ENCODE results near the gene SNX32. TPM values are rescaled to one million over a fixed set of nuclear protein-coding genes. Genes with fewer than 3 reads are reported as not detected.

SNX32 gene
- total and polyA plus RNA-seq, 2 donors (not counting 3 experiments of a cell fraction or from before 2014, with no cell fraction given), result 0.19 TPM; not detected in 1

DNA sequence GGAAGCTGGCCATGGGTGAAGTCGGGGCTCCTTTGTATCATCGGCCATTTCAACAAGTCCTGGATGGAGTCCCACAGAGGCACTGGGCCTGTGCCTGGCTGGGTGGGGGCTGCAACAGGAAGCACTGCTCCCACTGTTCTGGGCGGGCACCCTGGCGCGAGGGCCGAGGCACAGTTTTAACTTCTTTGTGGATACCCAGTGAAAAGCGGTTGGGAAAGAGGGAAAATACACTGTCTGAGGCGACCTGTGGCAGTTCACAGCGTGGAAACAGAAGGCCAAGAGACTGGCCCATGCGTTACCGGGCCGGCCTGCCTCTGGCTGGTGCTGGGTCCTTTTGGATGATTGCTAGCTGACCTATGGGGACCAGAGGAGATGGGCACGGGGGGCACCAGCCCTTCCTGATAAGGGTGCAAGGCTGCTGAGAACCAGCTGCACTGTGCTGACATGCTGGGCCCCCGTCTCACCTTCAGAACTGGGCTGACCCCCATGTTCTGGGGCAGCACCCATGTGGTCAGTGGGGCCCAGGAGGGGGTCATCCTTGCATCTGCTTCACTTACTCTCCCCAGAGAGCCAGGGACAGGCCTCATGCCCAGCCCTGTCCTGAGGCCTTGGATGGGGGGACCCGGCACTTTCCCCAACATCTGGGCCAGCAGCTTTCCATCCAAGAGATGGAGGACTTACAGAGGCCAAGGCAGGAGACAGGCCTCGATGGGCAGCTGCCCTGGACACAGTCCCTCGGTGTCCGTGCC lies 42.7 kb upstream of the SNX32 start:
- no peak for DNase-seq (ENCODE audit: low read depth, low spot score)
- POLR2A ChIA-PET, result no interaction called here
- no peak overlapping the region for H3K9ac ChIP-seq (replicated peaks; ENCODE audit: extremely low read depth, insufficient read depth, low read length)
- FAIRE-seq, result no peak
- no peaks in the 10 kb centered on the region for H3K79me2 ChIP-seq (ENCODE audit: control insufficient read depth, insufficient read depth, low read length)
- no peak overlapping the region for H3K27ac ChIP-seq (ENCODE audit: insufficient read depth, low read depth, low read length)
- H3K36me3 ChIP-seq (ENCODE audit: control insufficient read depth in 2 of 2, extremely low read depth in 1 of 2, insufficient read depth in 2 of 2, low read length in 2 of 2), result no peaks in the 10 kb centered on the region
- no peak overlapping the region for H3K4me3 ChIP-seq (replicated peaks in 1 of 3; ENCODE audit: insufficient read depth in 1 of 3, low read depth in 1 of 3, low read length in 3 of 3)
- BruUV-seq (replicated peaks), result no TSS peak
- no peaks in the 10 kb centered on the region for H3K9me3 ChIP-seq (replicated peaks; ENCODE audit: control insufficient read depth, insufficient read depth, low read length)
- dilution Hi-C loops (cut with MboI; ENCODE audit: extremely low pct_ligation_motif_present, low sequenced_read_pairs) (no loop called here), intact Hi-C loops (cut with micrococcal nuclease) (no loop called here)
- H3K4me1 ChIP-seq (ENCODE audit: control insufficient read depth, extremely low read depth, insufficient read depth, low read length), result no peaks in the 10 kb centered on the region
- H2AFZ ChIP-seq (ENCODE audit: low read depth, low read length), result no peak overlapping the region
- H3K27me3 ChIP-seq (ENCODE audit: control insufficient read depth in 2 of 2, insufficient read depth in 2 of 2, low read length in 2 of 2), result peaks cover 29 to 31% of the 10 kb centered on the region in 2 experiments
- no peak overlapping the region for H3K4me2 ChIP-seq (ENCODE audit: insufficient read depth, low read length)
- H3K9me1 ChIP-seq (replicated peaks; ENCODE audit: control insufficient read depth, extremely low read depth, insufficient read depth, low read length), result no peaks in the 10 kb centered on the region
- TF ChIP-seq JUN (IDR thresholded peaks at IDR 0.05; ENCODE audit: borderline replicate concordance, insufficient read depth, insufficient read length, low read depth) (no peak), EZH2 (IDR thresholded peaks at IDR 0.05; ENCODE audit: borderline replicate concordance, low read depth, low read length, severe bottlenecking) (no peak), FOS (IDR thresholded peaks at IDR 0.05; ENCODE audit: borderline replicate concordance, insufficient read depth, low read length) (no peak), GATA2 (IDR thresholded peaks at IDR 0.05; ENCODE audit: insufficient read depth, insufficient read length, low read depth, low read length) (no peak), POLR2AphosphoS5 (IDR thresholded peaks at IDR 0.05; ENCODE audit: insufficient read depth, low read depth, low read length) (no peak), POLR2A (IDR thresholded peaks at IDR 0.05; ENCODE audit: low read depth, low read length) (no peak), MYC (IDR thresholded peaks at IDR 0.05; ENCODE audit: low read depth, low read length) (no peak)
- TF ChIP-seq, protein P1, sequence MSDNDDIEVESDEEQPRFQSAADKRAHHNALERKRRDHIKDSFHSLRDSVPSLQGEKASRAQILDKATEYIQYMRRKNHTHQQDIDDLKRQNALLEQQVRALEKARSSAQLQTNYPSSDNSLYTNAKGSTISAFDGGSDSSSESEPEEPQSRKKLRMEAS (IDR thresholded peaks at IDR 0.05; ENCODE audit: insufficient read depth, insufficient read length), result no peak
- TF ChIP-seq, protein P2, sequence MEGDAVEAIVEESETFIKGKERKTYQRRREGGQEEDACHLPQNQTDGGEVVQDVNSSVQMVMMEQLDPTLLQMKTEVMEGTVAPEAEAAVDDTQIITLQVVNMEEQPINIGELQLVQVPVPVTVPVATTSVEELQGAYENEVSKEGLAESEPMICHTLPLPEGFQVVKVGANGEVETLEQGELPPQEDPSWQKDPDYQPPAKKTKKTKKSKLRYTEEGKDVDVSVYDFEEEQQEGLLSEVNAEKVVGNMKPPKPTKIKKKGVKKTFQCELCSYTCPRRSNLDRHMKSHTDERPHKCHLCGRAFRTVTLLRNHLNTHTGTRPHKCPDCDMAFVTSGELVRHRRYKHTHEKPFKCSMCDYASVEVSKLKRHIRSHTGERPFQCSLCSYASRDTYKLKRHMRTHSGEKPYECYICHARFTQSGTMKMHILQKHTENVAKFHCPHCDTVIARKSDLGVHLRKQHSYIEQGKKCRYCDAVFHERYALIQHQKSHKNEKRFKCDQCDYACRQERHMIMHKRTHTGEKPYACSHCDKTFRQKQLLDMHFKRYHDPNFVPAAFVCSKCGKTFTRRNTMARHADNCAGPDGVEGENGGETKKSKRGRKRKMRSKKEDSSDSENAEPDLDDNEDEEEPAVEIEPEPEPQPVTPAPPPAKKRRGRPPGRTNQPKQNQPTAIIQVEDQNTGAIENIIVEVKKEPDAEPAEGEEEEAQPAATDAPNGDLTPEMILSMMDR (IDR thresholded peaks at IDR 0.05; ENCODE audit: extremely low read depth in 1 of 2, insufficient read depth in 1 of 2, low read depth in 1 of 2, low read length in 2 of 2), result no peak
- H4K20me1 ChIP-seq (replicated peaks; ENCODE audit: control insufficient read depth, extremely low read depth, insufficient read depth, low read length), result no peaks in the 10 kb centered on the region
- CTCF ChIA-PET, result interaction anchor here (1.2 to 6.2 kb wide), 6 partner anchors 8 to 85 kb away, joined by 3 to 71 read pairs (median 4); partner anchors contain the start of gene AP5B1

All from endothelial cell of umbilical vein (primary cell).